PC-3 (cell line): ENCODE results near the gene FAM76A.
"Not testable (repeated sequence)": the region's sequence is repeated elsewhere in the genome, so short reads cannot be mapped to it uniquely, and the experiment has no call there.

Experiments used
- EZH2 ChIP-seq: fragments of 300-600 bp; sonication (generic); IDR thresholded peaks from one replicate; pipeline ENCODE4 v1.6.1; 2017; ENCODE audit warnings: antibody characterized with exemption, mild to moderate bottlenecking, low read length; ENCODE audit not compliant: unreplicated experiment
- TF ChIP-seq, protein P1 (sequence below): fragments of 300-600 bp; sonication (generic); conservative IDR thresholded peaks from 2 replicates; pipeline ENCODE4 v1.5.1; 2017; ENCODE audit warnings: antibody characterized with exemption, low read depth, mild to moderate bottlenecking, low read length

GRCh38 chr1:27808131-27808530, 82.4 kb downstream of the FAM76A start:
- TF ChIP-seq, protein P1, sequence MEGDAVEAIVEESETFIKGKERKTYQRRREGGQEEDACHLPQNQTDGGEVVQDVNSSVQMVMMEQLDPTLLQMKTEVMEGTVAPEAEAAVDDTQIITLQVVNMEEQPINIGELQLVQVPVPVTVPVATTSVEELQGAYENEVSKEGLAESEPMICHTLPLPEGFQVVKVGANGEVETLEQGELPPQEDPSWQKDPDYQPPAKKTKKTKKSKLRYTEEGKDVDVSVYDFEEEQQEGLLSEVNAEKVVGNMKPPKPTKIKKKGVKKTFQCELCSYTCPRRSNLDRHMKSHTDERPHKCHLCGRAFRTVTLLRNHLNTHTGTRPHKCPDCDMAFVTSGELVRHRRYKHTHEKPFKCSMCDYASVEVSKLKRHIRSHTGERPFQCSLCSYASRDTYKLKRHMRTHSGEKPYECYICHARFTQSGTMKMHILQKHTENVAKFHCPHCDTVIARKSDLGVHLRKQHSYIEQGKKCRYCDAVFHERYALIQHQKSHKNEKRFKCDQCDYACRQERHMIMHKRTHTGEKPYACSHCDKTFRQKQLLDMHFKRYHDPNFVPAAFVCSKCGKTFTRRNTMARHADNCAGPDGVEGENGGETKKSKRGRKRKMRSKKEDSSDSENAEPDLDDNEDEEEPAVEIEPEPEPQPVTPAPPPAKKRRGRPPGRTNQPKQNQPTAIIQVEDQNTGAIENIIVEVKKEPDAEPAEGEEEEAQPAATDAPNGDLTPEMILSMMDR: not testable (repeated sequence)
- TF ChIP-seq EZH2: not testable (repeated sequence)
